Measurements from ENCODE around the gene SCUBE1.

GRCh38 chr22:43279867-43280522 lies 63.2 kb downstream of the SCUBE1 start:
- TF ChIP-seq EZH2phosphoT487 (IDR thresholded peaks at IDR 0.05; ENCODE audit: insufficient read depth, low read depth) (no peak), EZH2 (IDR thresholded peaks at IDR 0.05; ENCODE audit: insufficient read depth, poor library complexity, severe bottlenecking) (no peak)

Data from GM23248 (cell line).